Activated naive CD4-positive, alpha-beta T cell treated with Interleukin-2 at 50 U/mL for 16 hours (primary cell): Measurements from ENCODE around the gene AKT1.

ENCODE experiments used
- DNase-seq: peaks from one replicate; pipeline ENCODE4 v3.0.0-alpha.2; 2020

The AKT1 gene

GRCh38 chr14:104771374-104771773, 24.2 kb downstream of the AKT1 start:
- no peak for DNase-seq

GRCh38 chr14:104770851-104771272, 24.7 kb downstream of the AKT1 start:
- DNase-seq, result peak; percentile 28

GRCh38 chr14:104770072-104770579, 25.4 kb downstream of the AKT1 start:
- no peak for DNase-seq

DNA sequence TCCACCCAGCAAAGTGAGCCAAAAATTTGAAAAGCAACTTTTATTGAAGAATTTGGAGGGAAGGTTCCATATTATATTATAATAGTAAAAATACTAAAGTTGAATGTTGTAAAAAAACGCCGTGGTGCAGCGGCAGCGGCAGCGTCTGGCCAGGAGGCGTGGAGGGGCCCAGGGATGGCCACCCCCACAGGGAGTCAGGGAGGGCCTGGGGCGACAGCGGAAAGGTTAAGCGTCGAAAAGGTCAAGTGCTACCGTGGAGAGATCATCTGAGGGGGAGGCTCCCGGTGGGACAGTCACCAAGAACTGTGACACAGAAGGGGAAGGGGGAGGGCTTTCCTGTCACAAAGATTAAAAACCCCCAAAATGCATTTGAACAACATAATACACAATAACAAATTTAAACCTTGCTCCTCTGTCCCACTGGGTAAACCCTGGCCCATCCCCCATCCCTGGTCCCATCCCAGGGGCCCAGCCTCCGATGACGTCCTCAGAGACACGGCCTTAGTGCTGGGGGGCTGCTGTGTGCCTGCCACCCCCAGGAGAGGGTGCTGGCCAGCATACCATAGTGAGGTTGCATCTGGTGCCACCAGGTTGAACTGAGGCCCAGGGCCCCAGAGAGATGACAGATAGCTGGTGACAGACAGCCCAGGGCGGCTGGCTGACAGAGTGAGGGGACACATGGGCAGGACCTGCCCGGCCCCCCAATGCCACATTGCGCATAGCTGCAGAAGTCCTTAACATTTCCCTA, 26.1 kb downstream of the AKT1 start:
- DNase-seq, result no peak

- peak; percentile 91 for DNase-seq
Observed at GRCh38 chr14:104768437-104769323, 26.9 kb downstream of the AKT1 start.

- DNase-seq, result no peak
Observed at GRCh38 chr14:104767634-104767918, 28.0 kb downstream of the AKT1 start.

DNA sequence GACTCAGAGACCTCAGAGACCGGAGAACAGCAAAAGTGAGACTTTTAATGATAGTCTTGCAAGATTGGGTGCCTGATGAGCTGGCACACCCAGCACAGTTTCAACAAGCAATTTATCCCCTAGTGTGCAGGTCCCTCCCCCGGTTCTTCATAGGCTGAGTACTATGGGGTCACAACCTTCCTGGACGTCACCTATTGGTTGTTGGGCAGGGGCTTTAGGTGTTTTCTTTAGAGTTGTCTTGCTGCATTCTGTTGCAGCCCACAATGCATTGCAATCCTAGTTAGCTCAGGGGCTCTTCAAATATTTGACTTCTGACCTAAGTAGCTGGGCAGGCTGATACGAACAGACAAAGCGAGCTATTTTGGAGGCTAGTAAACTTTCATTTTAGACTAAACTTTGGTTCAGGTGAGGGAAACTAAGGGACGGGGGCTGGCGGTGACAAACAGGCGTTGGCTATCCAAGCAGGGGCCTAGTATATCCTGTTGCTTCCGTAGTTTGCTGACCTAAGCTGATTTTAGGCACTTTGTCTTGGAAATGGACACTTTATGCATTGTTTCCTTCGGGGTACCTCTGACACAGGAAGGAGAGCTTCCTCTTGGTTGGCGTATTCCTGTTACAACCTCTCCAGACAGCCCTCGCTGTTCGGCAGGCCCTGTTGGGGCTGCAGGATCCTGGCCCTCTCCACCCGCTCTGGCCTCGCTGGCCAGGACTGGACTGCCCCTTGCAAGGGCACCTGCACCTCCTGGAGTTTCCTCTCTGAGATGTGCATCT, 28.5 kb downstream of the AKT1 start:
- DNase-seq, result no peak

GRCh38 chr14:104766256-104766862, 29.2 kb downstream of the AKT1 start:
- no peak for DNase-seq

DNA sequence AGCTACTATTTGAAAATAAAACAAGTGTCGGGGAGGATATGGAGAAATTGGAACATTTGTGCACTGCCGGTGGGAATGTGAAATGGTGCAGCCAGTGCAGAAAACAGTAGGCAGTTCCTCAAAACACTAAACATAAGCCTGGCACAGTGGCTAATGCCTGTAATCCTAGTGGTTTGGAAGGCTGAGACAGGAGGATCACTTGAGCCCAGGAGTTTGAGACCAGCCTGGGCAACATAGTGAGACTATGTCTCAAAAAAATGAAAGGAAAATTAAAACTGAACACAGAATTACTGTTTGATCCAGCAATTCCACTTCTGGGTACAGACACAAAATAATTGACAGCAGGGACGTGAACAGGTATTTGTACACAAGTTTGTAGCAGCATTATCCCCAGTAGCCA, 30.0 kb downstream of the AKT1 start:
- DNase-seq, result no peak

DNA sequence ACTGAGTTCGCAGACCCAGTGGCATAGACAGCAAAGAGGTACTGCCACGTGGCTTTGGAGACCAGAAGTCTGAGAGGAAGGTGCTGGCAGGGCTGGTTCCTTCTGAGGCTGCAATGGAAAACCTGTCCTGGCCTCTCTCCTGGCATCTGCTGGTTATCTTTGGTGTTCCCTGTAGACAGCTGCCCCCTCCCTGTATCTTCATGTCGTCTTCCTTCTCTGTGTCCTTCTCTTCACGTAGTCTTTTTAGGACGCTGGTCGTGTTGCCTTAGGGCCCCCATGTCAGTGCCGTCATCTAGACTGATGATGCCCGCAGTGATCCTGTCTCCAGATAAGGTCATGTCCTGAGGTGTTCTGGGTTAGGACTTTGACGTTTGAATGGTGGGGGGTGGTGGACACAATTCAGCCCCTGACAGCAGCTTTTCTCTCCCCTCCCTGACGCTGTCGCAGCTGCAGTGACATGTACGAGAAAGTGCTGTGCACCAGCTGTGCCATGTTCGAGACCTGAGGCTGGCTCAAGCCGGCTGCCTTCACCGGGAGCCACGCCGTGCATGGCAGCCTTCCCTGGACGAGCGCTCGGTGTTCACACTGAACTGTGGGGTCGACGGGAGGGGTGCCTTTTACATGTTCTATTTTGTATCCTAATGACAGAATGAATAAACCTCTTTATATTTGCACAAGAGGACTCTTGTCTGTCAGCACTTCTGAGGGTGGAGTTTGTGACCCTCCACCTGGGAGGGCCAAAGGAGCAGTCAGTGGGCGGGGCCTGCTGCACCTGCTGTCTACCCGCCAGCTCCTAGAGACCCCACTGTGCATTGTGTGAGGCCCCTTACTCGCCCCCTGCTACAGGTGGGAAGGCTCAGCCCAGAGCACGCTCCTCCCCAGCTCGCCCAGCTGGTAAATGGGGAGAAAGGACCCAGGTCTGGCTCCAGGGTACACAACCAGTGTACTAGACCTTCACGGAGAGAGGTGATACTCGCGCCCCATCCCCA, 36.3 kb downstream of the AKT1 start:
- no peak for DNase-seq

DNA sequence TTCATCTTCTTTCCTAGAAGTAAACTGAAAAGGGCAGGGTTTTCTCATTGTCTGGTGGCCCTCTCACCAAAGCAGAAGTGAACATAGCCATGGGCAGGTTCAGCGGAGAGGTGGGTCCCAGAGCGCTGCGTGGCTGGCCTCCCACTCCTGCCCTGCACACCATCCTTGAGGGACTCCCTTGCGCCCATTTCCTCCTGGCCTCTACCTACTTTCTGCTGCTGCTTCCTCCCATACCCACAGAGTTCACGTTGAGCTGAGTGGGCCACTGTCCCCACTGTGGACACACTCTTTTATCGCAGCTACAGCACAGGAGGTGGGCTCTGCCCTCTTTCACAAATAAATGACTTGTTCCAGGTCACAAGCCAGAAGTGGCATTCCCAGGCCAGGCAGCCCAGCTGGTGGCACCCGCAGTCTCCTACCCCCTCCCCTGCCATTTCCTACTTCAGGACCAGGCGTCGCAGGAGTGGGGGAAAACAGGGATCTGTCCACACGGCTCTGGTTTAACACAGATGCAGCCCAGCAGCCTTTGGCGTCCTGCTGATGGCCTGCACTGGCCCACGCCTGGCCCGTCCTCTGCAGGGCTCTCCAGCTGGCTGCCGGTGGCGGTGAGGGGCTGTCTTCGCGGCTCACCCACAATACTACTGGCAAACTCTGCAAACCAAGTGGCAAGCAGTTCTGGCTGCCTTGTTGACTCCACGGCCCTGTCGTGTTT, 37.7 kb downstream of the AKT1 start:
- no peak for DNase-seq

- DNase-seq, result no peak
Observed at GRCh38 chr14:104757238-104757585, 38.3 kb downstream of the AKT1 start.

DNA sequence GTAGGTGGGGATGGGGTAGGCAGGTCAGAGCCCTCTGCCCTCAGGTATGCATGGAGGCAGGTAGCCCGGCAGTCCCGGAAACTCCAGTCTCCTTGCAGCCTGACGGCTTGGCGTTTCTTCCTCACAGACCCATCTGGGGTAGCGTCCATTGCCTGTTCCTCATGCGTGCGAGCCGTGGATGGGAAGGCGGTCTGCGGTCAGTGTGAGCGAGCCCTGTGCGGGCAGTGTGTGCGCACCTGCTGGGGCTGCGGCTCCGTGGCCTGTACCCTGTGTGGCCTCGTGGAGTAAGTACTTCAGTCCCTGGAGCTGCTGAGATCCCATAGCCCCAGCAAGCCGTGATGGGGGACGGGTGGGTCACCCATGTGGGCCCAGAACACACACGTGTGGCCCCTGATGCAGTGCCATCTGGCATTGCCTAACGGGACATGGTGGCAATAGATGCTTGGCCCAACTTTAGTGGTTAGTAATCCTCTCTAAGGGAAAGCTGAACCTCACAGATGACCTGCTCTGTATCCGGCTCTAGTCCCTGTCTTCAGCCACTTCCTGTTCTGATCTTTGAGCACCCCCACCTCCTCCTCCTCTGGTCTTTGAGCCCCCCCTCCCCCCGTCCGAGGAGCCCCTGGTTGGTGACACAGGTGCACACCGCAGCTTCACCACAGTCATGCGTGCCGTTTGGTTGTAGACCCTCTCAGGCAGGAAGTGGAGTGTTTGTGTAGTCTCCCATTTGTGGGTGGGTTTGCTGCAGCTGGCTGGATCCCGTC, 38.9 kb downstream of the AKT1 start:
- DNase-seq, result no peak

- DNase-seq, result no peak
Observed at GRCh38 chr14:104755621-104756020, 39.9 kb downstream of the AKT1 start.

- no peak for DNase-seq
Observed at GRCh38 chr14:104754213-104754851, 41.2 kb downstream of the AKT1 start.

- no peak for DNase-seq
Observed at GRCh38 chr14:104753528-104754212, 41.9 kb downstream of the AKT1 start.

DNA sequence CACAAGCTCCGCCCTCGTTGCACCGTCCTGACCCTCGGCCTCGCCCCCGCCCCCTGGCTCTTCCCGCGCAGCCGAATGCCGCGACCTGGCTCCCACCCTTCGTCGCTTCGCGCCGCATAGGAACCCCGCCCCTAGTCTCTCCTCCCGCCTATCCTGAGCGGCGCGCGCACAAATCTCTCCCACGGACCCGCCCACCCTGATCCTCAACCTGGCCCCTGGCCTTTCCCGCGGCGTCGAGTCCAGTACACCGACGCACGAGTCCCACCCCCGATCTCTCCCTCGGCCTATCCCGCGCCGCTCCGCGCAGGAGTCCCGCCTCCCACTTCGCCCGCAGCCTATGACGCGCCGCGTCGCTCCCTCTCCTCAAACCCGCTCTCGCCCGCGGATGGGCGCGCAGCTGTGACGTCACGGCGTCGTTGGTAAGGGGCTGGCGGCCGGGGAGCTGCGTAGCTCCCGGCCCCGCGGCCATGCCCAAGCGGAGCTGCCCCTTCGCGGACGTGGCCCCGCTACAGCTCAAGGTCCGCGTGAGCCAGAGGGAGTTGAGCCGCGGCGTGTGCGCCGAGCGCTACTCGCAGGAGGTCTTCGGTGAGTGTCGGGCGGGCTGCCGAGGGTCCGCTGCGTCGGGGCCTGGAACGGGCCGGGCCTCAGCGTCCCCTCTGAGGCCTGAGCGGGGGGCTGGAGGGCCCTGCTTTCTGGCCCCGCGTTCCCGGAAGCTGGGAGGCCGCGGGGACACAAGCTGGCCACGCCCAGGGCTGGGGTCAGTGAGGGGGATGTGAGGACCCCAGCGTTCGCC, 42.6 kb downstream of the AKT1 start, which contains the start of gene SIVA1:
SIVA1 (plus strand) TSS at position 413 of the 793 bp plus-strand sequence; CDS start at position 468, 55 bp downstream.
- peak; percentile 100 for DNase-seq

- no peak for DNase-seq
Observed at GRCh38 chr14:104752423-104752734, 43.2 kb downstream of the AKT1 start.
